SH-SY5Y (cell line): ENCODE results near the gene CRYBB2.

Experiments used
- GATA2 ChIP-seq: IDR thresholded peaks from 2 replicates; pipeline ENCODE4 v1.6.1; 2011; ENCODE audit warnings: mild to moderate bottlenecking, low read depth, low read length
- GATA3 ChIP-seq: IDR thresholded peaks from 2 replicates; pipeline ENCODE4 v1.6.1; 2011; ENCODE audit warnings: low read depth, mild to moderate bottlenecking, low read length, moderate library complexity

- TF ChIP-seq GATA2 (no peak), GATA3 (no peak)
Observed at GRCh38 chr22:25196326-25196725, 23.1 kb upstream of the CRYBB2 start.
